ENCODE measurements around the gene DTX2.
"Not testable (repeated sequence)": the region's sequence is repeated elsewhere in the genome, so short reads cannot be mapped to it uniquely, and the experiment has no call there.

GRCh38 chr7:76484456-76484855 is 22.9 kb downstream of the DTX2 start:
- TF ChIP-seq SUZ12 (IDR thresholded peaks at IDR 0.05); ZNF384 (IDR thresholded peaks at IDR 0.05); TARDBP (IDR thresholded peaks at IDR 0.05); FOXA1 (IDR thresholded peaks at IDR 0.05); L3MBTL2 (conservative IDR thresholded peaks at IDR 0.05); HDGF (IDR thresholded peaks at IDR 0.05; ENCODE audit: borderline replicate concordance); ARNT (IDR thresholded peaks at IDR 0.05); FOXM1 (IDR thresholded peaks at IDR 0.05; ENCODE audit: borderline replicate concordance); CTBP1 (IDR thresholded peaks at IDR 0.05; ENCODE audit: borderline replicate concordance); ELF4 (IDR thresholded peaks at IDR 0.05); FOXK2 (IDR thresholded peaks at IDR 0.05); BHLHE40 (IDR thresholded peaks at IDR 0.05; ENCODE audit: borderline replicate concordance); NFRKB (IDR thresholded peaks at IDR 0.05): not testable (repeated sequence)
